Measurements from ENCODE around the gene COL6A5.
"Not testable (repeated sequence)": the region's sequence is repeated elsewhere in the genome, so short reads cannot be mapped to it uniquely, and the experiment has no call there.

The COL6A5 gene

GRCh38 chr3:130442284-130442683, 96.8 kb downstream of the COL6A5 start:
- no peak for DNase-seq (ENCODE audit: low spot score)

GRCh38 chr3:130446840-130447239, 101.4 kb downstream of the COL6A5 start:
- not testable (repeated sequence) for DNase-seq (ENCODE audit: low spot score)

GRCh38 chr3:130448155-130448554, 102.7 kb downstream of the COL6A5 start:
- not testable (repeated sequence) for DNase-seq (ENCODE audit: low spot score)

GRCh38 chr3:130456540-130456939, 111.1 kb downstream of the COL6A5 start:
- DNase-seq (ENCODE audit: low spot score): no peak

- DNase-seq (ENCODE audit: low spot score): no peak
Measured at GRCh38 chr3:130457671-130458070, 112.2 kb downstream of the COL6A5 start.

GRCh38 chr3:130459944-130460343, 114.5 kb downstream of the COL6A5 start:
- DNase-seq (ENCODE audit: low spot score): no peak

- DNase-seq (ENCODE audit: low spot score): no peak
Measured at GRCh38 chr3:130462089-130462488, 116.6 kb downstream of the COL6A5 start.

- no peak for DNase-seq (ENCODE audit: low spot score)
Measured at GRCh38 chr3:130463221-130463620, 117.7 kb downstream of the COL6A5 start.

- DNase-seq (ENCODE audit: low spot score): no peak
Measured at GRCh38 chr3:130465521-130465920, 120.0 kb downstream of the COL6A5 start.

GRCh38 chr3:130468311-130468710, 122.8 kb downstream of the COL6A5 start:
- DNase-seq (ENCODE audit: low spot score): no peak

- no peak for DNase-seq (ENCODE audit: low spot score)
Measured at GRCh38 chr3:130470126-130470525, 124.7 kb downstream of the COL6A5 start.

- DNase-seq (ENCODE audit: low spot score): no peak
Measured at GRCh38 chr3:130473416-130473815, 127.9 kb downstream of the COL6A5 start.

GRCh38 chr3:130480736-130481135, 135.3 kb downstream of the COL6A5 start:
- DNase-seq (ENCODE audit: low spot score): peak; percentile 53

- no peak for DNase-seq (ENCODE audit: low spot score)
Measured at GRCh38 chr3:130488288-130488687, 142.8 kb downstream of the COL6A5 start.

- DNase-seq (ENCODE audit: low spot score): no peak
Measured at GRCh38 chr3:130488769-130489450, 143.4 kb downstream of the COL6A5 start.

- DNase-seq (ENCODE audit: low spot score): no peak
Measured at GRCh38 chr3:130490241-130490640, 144.8 kb downstream of the COL6A5 start.

GRCh38 chr3:130491431-130491830, 146.0 kb downstream of the COL6A5 start:
- DNase-seq (ENCODE audit: low spot score): no peak

GRCh38 chr3:130504701-130505100, 159.2 kb downstream of the COL6A5 start:
- DNase-seq (ENCODE audit: low spot score): no peak

GRCh38 chr3:130506031-130506430, 160.6 kb downstream of the COL6A5 start:
- DNase-seq (ENCODE audit: low spot score): no peak

GRCh38 chr3:130507746-130508145, 162.3 kb downstream of the COL6A5 start:
- no peak for DNase-seq (ENCODE audit: low spot score)

GRCh38 chr3:130509008-130509407, 163.5 kb downstream of the COL6A5 start:
- DNase-seq (ENCODE audit: low spot score): no peak

- no peak for DNase-seq (ENCODE audit: low spot score)
Measured at GRCh38 chr3:130514681-130515080, 169.2 kb downstream of the COL6A5 start.

- DNase-seq (ENCODE audit: low spot score): no peak
Measured at GRCh38 chr3:130515755-130516154, 170.3 kb downstream of the COL6A5 start.

All from D341Med (cell line).